ENCODE results near the gene TGIF2.

Gene TGIF2

DNA sequence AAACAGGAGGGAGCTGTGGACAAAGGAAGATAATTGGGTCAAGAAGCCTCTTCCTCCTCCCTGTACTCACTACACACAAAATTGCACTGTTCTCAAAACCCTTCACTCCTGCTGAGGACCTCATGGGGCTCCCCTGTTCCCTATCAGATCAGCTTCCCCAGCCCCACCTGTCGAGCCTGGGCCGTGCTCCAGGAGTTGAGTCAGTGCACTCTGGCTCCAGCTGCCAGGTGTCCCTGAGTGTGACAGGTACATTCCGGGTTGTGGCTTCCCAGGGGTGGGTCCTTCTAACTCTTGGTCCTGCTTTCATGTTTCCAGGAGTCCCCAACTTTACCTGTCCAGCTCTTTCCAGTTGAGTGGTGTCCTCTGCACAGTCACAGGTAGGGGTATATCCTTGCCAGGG is 40.6 kb downstream of the TGIF2 start:
- no peak for DNase-seq
- peaks cover 47% of the 10 kb centered on the region for H3K36me3 ChIP-seq (replicated peaks)
- TF ChIP-seq, protein P1, sequence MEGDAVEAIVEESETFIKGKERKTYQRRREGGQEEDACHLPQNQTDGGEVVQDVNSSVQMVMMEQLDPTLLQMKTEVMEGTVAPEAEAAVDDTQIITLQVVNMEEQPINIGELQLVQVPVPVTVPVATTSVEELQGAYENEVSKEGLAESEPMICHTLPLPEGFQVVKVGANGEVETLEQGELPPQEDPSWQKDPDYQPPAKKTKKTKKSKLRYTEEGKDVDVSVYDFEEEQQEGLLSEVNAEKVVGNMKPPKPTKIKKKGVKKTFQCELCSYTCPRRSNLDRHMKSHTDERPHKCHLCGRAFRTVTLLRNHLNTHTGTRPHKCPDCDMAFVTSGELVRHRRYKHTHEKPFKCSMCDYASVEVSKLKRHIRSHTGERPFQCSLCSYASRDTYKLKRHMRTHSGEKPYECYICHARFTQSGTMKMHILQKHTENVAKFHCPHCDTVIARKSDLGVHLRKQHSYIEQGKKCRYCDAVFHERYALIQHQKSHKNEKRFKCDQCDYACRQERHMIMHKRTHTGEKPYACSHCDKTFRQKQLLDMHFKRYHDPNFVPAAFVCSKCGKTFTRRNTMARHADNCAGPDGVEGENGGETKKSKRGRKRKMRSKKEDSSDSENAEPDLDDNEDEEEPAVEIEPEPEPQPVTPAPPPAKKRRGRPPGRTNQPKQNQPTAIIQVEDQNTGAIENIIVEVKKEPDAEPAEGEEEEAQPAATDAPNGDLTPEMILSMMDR (IDR thresholded peaks at IDR 0.05; ENCODE audit: low read depth, low read length, missing control alignments): no peak
- H3K4me3 ChIP-seq (ENCODE audit: low read depth, low read length): no peak overlapping the region
- H3K27me3 ChIP-seq (replicated peaks): no peaks in the 10 kb centered on the region
- no peak overlapping the region for H3K27ac ChIP-seq
- in situ Hi-C loops (cut with HindIII; ENCODE audit: low pct_ligation_motif_present, low sequenced_read_pairs): no loop called here

GRCh38 chr20:36614781-36615557 is 41.6 kb downstream of the TGIF2 start:
- Histone ChIP-seq H3K36me3 (replicated peaks) (peaks cover 38% of the 10 kb centered on the region), H3K4me3 (ENCODE audit: low read depth, low read length) (no peak overlapping the region), H3K27ac (no peak overlapping the region), H3K27me3 (replicated peaks) (no peaks in the 10 kb centered on the region)
- in situ Hi-C loops (cut with HindIII; ENCODE audit: low pct_ligation_motif_present, low sequenced_read_pairs): no loop called here
- no peak for DNase-seq
- TF ChIP-seq, protein P1 (IDR thresholded peaks at IDR 0.05; ENCODE audit: low read depth, low read length, missing control alignments): no peak

DNA sequence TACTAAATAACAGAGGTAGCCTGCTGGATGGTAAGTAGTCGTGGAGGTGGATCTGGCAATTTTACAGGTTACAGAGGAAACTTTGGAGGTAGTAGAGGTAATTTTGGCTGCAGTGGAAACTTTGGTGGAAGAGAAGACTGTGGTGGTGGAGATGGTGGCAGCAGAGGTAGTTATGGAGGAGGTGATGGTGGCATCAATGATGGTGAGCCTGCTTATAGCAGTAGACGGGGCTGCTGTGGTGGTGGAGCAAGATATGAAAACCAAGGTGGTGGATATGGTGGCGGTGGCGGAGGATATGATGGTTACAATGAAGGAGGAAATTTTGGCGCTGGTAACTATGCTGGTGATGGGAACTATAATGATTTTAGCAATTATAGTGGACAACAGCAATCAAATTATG is 47.5 kb downstream of the TGIF2 start:
- Histone ChIP-seq H3K27me3 (replicated peaks) (no peaks in the 10 kb centered on the region), H3K36me3 (replicated peaks) (no peaks in the 10 kb centered on the region), H3K27ac (no peak overlapping the region), H3K4me3 (ENCODE audit: low read depth, low read length) (no peak overlapping the region)
- no peak for DNase-seq
- in situ Hi-C loops (cut with HindIII; ENCODE audit: low pct_ligation_motif_present, low sequenced_read_pairs): no loop called here
- TF ChIP-seq, protein P1 (IDR thresholded peaks at IDR 0.05; ENCODE audit: low read depth, low read length, missing control alignments): no peak

GRCh38 chr20:36623444-36623843 is 50.0 kb downstream of the TGIF2 start:
- in situ Hi-C loops (cut with HindIII; ENCODE audit: low pct_ligation_motif_present, low sequenced_read_pairs): no loop called here
- TF ChIP-seq, protein P1 (IDR thresholded peaks at IDR 0.05; ENCODE audit: low read depth, low read length, missing control alignments): no peak
- no peak overlapping the region for H3K27ac ChIP-seq
- DNase-seq: no peak
- no peaks in the 10 kb centered on the region for H3K36me3 ChIP-seq (replicated peaks)
- no peaks in the 10 kb centered on the region for H3K27me3 ChIP-seq (replicated peaks)
- no peak overlapping the region for H3K4me3 ChIP-seq (ENCODE audit: low read depth, low read length)

GRCh38 chr20:36624068-36624943 is 50.9 kb downstream of the TGIF2 start:
- TF ChIP-seq, protein P1 (IDR thresholded peaks at IDR 0.05; ENCODE audit: low read depth, low read length, missing control alignments): no peak
- no peaks in the 10 kb centered on the region for H3K36me3 ChIP-seq (replicated peaks)
- H3K27me3 ChIP-seq (replicated peaks): no peaks in the 10 kb centered on the region
- no peak overlapping the region for H3K4me3 ChIP-seq (ENCODE audit: low read depth, low read length)
- DNase-seq: no peak
- no peak overlapping the region for H3K27ac ChIP-seq
- in situ Hi-C loops (cut with HindIII; ENCODE audit: low pct_ligation_motif_present, low sequenced_read_pairs): no loop called here

All from brain microvascular endothelial cell (primary cell).